Measurements from ENCODE around the gene NUP133.
"Not testable (repeated sequence)": the region's sequence is repeated elsewhere in the genome, so short reads cannot be mapped to it uniquely, and the experiment has no call there.

Gene NUP133

DNA sequence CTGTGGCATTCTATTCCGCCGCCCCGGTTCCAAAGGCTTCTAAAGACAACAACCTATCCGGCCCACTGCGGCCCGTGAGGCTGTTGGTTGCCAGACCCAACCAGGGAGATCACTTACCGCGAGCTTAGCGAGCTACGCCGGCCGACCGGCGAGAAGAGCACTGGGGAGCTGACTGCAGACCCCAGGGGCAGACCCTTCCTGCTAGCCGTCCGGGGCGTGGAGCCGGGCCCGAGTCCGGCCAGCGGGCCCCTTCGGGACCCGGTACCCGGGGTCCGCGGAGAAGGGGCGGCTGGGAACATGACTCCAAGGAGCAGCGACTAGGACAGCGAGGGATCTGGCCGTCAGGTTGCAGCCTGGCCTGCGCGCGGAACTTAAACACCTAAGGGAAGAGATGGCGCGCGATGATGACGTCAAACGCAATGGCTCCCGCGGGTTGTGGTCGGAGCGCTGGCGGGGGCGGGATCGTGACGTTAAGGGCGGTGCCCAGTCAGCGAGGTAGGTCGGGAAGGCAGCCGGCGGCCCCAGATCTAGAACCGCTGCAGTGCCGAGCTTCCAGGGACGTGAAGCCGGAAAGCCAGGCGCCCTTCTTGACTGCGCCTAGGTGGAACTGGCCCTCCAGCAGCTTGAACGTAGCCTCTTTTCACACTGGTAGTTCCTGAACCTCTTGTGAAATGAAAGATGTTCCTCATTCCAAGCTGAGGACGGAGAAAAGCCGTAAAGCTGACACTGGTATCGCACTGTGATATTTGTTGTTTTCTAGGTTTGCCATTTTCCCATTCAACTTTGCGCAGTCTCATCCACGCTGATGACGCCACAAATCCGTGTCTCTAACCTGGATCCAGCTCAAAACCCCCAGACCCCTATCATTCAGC lies at the start of gene NUP133:
TSS of gene NUP133 (minus strand) at position 391 of the 872 bp plus-strand sequence. CDS start at position 299, 92 bp downstream.
- peak; percentile 99 for DNase-seq

DNA sequence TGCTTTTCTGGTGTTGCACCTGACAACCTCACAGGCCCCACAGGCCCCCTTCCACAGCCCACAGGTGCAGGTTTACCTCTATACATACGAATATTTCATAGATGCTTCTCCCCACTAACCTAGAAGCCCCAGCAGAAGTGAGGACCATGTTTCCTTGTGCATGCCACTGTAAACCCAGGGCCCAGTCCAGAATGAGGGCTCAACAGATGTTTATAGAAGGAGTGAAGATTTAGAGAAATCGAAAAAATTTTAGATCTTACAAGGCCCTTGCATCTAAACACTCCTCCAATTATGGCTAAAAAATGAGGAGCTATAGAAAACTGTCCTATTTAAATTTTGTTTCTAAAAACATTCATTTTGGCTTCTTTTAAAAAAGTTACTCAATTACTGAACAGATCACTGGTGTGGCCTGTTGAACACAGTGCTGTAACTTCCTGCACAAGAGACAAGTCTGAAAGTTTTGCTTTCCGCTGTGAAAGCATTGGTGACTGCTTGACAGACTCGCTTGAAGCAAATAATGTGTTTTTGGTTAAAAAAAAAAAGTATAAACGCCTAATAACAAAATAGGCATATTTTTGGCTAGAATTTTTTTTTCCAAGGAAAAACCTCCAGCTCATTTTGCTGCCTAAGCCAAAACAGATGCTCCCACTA lies 49.2 kb upstream of the NUP133 start:
- DNase-seq = no peak

DNA sequence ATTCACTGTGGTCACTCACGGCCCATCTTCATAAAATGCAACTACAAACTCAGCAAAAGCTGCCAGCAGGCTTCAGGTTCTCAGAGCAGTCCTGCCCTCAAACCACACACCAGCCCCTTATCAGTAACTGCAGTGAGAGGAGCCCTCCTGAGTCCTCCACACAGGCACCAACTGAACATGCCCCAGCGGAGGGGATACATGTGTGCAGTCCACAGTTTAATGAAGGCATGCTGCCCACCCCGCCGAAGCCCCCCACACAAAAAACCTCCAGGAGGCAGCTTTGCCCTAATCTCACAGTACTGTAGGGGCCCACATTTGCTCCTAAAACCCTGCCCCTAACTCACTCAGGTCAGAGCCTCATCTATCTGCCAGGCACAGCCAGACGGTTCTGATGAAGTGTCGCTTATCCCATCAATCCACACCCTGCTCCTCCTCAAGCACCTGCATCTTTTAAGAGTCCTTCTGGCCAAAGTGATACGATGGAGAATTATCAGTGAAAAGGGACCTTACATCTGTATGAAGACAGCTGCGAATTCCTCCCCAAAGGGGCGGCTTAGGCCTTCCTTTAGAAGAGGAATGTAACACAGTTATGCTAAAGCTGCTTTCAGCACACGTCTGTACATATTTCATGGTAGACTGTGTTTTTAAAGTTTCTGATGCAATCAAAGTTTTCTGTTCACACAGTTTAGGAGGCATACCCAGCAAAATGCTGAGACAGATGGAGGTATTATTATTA lies 46.9 kb upstream of the NUP133 start:
- DNase-seq = no peak

DNA sequence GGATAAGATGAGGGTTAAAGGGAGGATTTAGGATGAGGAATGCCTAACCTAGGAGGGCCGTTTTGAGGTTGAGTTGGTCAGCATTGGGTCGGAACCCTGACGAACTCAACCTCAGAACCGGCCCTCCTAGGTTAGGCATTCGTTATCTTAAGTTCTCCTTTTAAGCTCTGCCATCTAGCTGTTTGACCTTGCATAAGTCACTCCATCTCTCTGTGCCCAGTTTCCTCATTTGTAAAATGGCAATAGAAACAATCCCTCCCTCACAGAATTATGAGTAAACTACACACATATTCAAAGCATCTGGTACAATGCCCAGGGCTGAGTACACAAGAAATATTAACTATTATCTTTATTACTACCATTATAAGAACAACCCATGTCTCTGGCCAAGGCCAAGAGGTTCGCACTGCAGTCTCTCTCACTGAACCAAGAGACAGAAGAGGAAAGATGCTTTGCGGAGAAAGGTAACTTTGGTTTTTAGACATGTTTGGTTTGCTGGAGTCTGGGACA lies 45.5 kb upstream of the NUP133 start:
- no peak for DNase-seq

DNA sequence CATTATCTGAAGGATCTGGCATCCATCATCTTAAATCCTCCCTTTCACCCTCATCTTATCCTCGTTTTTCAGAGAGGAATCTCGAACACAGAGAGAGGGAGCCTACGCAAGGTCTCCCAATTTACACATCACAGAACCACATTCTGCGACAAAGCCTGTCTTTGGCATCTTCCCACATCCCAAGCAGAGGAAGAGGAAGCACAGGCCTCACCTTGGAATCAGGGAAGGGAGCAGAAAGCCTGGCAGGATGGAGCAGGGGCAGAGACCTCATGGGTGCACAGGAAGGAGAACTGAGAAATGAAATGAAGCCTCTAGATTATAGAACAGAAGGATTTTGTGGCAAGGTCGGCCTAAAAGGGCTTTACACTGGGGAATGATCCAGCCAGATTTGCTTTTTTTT lies 44.6 kb upstream of the NUP133 start:
- no peak for DNase-seq

DNA sequence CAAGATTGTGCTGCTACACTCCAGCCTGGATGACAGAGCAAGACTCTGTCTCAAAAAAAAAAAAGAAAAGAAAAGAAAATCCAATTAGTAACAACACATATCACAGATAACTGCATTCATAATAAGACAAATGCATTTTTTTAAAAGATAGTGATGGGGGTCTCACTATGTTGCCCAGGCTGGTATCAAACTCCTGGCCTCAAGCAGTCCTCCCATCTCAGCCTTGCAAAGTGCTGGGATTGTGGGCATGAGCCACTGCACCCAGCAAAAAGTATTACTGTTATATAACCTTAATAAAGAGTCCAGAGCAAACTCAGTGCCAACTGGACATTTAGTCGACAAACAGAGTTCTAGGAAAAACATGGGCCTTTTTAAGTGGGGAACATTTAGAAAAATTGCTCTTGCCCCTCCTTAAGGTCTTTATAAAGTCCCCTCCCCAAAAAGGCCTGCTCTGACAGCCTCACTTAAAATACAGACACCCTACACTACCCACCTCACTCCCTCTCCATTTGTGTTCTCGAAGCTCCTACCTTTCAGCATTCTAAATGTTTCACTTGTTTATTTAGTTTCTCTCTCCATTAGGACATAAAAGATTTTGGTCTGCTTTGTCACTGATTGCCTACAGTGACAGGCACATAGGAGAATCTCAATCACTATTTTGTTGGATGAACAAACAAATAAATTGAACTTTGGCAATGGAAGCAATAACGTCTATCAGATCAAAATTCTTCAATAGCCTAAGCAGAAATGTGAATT lies 42.8 kb upstream of the NUP133 start:
- DNase-seq = no peak

DNA sequence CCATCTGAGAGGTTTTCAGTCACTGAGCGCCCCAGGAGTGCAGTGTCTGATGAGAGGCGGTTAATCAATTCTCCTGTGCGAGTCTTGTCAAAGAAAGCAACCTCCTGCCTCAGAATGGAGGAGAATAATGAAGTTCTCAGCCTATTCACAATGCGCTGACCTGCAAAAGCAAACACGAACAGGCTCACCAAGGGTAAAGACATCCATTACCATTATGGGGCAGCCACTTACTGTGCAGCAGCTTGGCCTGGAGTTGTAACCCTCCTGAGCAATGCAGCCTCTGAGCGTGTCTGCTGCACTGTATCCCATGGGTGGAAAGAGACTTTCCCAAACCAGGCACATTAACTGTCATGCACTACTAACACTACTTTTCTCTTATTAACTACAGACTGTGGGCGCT lies 39.4 kb upstream of the NUP133 start:
- no peak for DNase-seq

DNA sequence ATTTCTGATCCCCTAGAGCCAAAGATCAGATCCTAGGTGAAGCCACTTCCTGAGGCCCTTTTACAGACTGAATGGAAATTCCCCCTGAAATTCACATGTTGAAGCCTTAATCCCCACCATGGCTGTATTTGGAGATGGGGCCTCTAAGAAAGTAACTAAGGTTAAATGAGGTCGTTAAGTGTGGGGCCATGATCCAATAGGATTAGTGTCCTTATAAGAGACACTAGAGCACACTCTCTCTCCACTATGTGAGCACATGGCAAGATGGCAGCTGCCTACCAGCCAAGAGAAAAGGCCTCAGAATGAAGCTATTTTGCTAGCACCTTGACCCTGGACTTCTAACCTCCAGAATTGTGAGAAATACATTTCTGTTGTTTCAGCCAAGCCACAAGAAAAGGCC lies 36.4 kb upstream of the NUP133 start:
- DNase-seq = no peak

DNA sequence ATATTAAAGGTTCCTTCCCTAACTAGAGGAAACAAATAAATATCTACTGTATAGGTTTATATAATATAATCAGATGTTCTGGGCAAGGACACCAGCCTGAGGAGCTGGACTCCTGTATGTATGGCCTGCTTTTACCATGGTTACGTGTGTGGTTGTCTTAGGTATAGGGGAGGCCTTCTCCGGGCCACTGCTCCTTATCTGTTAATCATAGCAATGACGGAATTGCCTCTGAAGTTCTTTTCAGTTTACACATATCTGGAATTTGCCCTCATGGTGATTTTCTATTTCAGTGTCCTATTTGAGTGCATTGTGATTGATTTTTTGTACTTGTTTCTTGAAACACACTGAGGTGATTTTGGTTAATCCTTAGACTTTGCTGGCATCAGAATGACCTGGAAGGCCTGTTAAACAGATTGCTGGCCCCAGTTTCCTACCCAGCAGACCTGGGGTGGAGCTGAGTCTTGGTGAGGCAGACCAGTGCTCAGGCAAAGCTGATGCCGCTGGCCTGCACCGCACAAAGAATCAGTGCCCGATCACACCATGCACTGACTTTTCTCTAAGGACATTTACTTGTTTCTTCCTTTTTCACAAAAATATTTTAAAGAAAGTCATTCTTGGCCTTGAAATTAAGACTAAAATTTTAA lies 31.8 kb upstream of the NUP133 start:
- DNase-seq = no peak

DNA sequence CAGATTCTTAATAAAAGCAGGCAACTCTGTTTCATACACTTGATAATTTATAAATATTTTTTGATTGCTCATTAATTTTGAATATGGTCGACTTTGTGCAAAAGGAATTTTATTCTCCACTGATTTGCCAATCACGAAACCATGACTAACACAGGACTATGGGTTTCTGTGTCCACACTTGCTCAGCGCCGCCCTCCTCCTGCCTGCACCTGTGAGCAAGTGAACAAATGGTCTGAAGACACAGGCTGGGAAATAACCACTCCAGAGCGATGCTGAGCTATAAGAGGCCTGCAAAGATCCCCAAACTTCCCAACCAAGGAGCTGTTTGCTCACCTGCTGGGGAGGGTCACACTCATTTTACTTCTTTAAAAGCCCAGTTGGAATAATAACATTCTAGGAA lies 30.8 kb upstream of the NUP133 start:
- no peak for DNase-seq

DNA sequence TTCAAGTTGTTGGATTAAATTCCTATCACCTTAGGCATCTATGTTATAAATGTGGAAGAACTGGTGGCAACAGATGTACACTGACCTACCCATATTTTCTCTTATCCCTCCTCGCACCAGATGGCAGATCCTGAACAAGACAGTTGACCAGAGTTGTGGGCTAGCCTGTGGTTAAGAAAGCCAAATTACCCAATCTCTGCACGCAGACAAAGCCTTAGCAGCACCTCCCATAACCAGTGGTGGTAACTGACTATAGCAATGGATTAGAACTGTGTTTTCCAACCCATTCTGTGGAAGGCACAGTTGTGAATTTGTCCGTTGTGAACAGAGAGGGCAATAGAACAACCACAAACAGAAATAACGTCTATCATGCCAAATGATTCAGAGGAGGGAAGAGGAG lies 29.8 kb upstream of the NUP133 start:
- DNase-seq = no peak

DNA sequence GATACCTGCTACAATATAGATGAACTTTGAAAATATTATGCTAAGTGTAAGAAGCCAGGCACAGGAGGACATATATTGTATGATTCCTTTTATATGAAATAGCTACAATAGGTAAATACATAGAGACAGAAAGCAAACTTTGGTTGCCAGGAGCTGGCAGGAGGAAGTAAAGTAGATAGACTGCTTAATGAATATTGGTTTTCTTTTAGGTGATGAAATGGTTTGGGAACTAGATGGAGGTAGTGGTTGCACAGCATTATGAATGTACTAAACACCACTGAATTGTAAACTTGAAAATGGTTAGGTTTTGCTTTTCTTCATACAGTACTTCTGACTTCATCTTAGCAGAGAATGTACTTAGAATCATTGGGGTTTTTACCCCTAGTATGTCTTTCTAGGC lies 28.8 kb upstream of the NUP133 start:
- DNase-seq = no peak

DNA sequence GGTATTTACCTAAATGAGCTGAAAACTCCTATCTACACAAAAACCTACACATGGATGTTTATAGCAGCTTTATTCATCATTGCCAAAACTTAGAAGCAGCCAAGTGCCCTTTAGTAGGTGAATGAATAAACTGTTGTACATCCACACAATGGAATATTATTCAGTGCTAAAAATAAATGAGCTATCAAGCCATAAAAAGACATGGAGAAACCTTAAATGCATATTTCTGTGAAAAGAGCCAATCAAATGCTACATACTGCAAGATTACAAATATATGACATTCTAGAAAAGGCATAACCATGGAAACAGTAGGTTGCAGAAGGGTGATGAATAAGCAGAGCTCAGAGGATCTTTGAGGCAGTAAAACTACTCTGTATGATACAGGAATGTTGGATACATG lies 27.1 kb upstream of the NUP133 start:
- DNase-seq = no peak

DNA sequence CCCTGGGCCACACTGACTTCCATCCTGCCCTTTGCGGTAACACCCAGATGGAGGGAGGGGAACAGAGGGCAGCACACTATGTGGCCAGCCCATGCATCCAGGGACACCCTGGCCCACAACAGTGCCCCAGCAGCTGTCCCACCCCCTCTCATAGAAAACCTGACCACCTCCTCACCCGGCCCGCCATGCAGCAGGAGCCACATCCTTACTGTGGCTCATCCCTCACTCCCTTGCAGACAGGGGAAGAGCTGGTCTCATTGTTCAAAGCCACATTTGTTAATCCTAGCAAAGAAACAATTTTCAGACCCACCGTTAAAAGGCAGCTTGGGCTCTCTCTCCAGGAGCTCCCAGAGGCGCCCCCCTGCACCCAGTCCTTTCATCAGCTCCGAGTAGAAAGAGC lies 23.2 kb upstream of the NUP133 start:
- no peak for DNase-seq

DNA sequence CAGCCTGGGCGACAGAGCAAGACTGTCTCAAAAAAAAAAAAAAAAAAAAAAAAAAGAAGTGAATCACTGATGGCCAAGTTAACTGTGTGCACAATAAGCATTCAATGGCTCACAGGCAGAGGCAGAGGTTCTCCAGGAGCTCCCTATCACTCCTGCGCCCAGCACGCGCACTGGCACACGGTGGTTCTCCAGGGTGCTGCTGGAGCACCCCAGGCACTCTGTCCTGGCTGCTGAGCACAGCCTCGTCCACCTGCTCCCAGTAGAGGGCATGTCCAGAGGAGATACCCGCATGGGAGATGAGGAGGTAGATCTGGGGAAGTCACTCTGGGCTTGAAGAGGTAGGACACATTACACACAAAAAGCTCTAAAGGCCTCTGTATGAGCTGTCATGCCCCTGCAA lies 21.5 kb upstream of the NUP133 start:
- DNase-seq = no peak

DNA sequence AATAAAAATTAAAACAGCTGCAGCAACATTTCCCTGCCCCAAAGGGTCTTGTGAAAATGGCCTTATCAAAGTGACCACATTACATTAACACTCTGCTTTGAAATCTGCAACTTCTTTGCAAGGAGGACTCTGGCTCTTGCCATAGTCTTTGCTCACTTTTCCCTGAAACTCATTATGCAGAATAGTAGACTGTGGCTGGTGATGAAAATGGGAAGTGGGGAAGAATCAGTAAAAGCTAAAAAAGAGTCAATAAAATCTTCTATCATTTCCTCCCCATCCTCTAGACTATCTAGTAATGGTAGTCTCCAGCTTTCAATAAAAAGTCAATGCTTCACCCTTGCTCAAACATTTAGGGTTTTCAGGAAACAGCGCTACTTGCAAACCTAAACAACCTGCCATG lies 18.6 kb upstream of the NUP133 start:
- DNase-seq = no peak

DNA sequence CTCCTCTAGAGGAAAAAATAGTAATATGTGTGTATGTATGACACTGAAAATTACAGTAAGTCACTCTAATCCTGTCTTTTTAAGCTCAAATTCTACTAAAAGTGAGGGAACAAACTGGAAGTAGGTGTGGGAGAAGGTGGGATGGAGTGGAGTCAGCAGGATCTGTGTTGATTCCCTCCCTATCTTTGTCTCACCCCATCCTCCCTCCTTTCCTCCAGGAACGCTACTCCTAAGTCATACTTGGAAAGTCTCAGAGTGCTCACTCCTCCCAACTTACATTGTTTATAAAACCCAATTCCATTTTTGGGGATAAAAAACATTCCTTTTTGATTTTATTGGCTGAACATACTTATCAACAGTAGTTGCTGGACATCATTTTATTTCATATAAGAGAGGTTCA lies 14.9 kb upstream of the NUP133 start:
- DNase-seq = no peak

DNA sequence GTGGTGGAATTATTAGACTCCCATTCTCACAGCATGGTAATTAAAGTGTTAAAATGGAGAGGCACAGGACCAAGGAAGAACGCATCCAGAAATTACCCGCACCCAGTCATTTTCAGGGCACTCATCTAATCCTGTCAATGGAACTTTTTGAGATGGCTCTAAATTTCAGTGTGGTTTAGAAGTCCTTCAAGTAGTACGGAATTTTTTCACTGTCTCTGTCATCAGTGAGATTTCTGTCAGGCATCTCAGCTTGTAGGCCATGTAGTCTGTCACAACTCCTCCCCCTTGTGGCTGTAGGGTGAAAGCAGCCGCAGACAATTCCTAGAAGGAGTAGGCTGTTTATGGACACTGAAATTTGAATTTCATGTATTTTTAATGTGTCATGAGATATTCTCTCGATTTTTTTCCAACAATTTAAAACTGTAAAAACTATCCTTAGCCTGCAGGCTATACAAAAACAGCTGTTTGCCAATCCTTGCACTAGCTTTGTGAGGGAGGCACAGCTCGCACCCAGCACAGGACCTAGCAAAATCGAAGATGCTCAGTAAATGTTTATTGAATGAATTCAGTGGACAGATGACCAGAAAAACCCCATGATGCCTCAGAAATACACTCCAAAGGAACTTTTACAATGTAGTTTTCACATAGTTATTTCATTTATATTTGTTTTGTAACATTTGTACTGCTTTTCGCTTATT lies 6.6 kb upstream of the NUP133 start:
- DNase-seq = peak; percentile 54

DNA sequence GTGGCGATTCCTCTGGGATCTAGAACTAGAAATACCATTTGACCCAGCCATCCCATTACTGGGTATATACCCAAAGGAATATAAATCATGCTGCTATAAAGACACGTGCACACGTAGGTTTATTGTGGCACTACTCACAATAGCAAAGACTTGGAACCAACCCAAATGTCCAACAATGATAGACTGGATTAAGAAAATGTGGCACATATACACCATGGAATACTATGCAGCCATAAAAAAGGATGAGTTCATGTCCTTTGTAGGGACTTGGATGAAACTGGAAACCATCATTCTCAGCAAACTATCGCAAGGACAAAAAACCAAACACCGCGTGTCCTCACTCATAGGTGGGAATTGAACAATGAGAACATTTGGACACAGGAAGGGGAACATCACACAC lies 3.5 kb upstream of the NUP133 start:
- DNase-seq = not testable (repeated sequence)

DNA sequence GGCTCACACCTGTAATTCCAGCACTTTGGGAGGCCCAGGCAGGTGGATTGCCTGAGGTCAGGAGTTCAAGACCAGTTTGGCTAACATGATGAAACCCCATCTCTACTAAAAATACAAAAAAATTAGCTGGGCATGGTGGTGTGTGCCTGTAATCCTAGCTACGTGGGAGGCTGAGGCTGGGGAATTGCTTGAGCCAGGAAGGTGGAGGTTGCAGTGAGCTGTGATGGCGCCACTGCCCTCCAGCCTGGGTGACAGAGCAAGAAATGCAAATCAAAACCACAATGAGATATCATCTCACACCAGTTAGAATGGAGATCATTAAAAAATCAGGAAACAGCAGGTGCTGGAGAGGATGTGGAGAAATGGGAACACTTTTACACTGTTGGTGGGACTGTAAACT lies 3.1 kb upstream of the NUP133 start:
- DNase-seq = not testable (repeated sequence)

DNA sequence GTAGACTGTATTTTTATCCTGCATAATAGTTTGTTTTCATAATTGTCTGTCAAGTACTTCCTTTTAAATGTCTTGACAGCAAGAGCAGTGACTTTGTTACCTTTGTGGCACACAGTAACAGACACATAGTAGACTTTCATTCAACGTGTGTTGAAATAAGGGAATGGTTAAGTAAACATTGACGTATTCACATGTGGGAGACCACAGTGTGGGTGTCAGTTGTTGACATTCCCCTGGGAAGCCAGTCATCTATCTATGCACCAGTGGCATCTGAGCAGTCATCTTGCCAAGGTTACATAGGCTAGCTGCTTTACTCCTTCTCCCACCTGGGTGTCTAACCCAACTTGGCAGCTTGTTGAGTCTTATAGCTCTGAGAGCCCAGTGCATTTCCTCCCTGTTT lies 1.4 kb upstream of the NUP133 start:
- DNase-seq = no peak

Measured in retina (tissue), 1 donor.